Measurements from ENCODE around the gene LGI1.

LGI1 gene

GRCh38 chr10:93722550-93722949 is 35.2 kb upstream of the LGI1 start:
- H3K4me1 ChIP-seq (ENCODE audit: control insufficient read depth in 1 of 2, insufficient read depth in 2 of 2, low read length in 2 of 2): peaks cover 2 to 3% of the 10 kb centered on the region in 2 experiments
- no peak overlapping the region for H2BK5ac ChIP-seq (ENCODE audit: low read depth, low read length, poor library complexity)
- H3K4me2 ChIP-seq (ENCODE audit: low read length): no peak overlapping the region
- no peak overlapping the region for H3K27ac ChIP-seq (ENCODE audit: low read depth, low read length)
- H2BK12ac ChIP-seq (ENCODE audit: low read length): no peak overlapping the region
- no peak overlapping the region for H3K4me3 ChIP-seq (ENCODE audit: low read depth, low read length)
- no peaks in the 10 kb centered on the region for H3K27me3 ChIP-seq (ENCODE audit: insufficient read depth, low read length)
- no peak overlapping the region for H3K18ac ChIP-seq (ENCODE audit: low read length)
- H2BK120ac ChIP-seq (ENCODE audit: insufficient read depth, low read length, poor library complexity): no peak overlapping the region
- no peak for DNase-seq
- no peak overlapping the region for H3K23ac ChIP-seq (ENCODE audit: low read length)
- no peak overlapping the region for H3K14ac ChIP-seq (ENCODE audit: low read length)
- no peaks in the 10 kb centered on the region for H3K36me3 ChIP-seq (ENCODE audit: control insufficient read depth in 1 of 2, insufficient read depth in 2 of 2, low read length in 2 of 2)
- H3K4ac ChIP-seq (ENCODE audit: low read depth, low read length): no peak overlapping the region
- H2AK5ac ChIP-seq (ENCODE audit: low read length): no peak overlapping the region
- H4K91ac ChIP-seq (ENCODE audit: low read depth, low read length): no peak overlapping the region
- no peak overlapping the region for H3K9ac ChIP-seq (ENCODE audit: low read length)
- H4K8ac ChIP-seq (ENCODE audit: low read depth, low read length): no peak overlapping the region
- H3K79me1 ChIP-seq (ENCODE audit: low read length): no peaks in the 10 kb centered on the region
- peaks cover 2% of the 10 kb centered on the region for H3K9me3 ChIP-seq (ENCODE audit: insufficient read depth, low read depth, low read length)
- H4K12ac ChIP-seq (ENCODE audit: low read depth, low read length): no peak overlapping the region
- no peaks in the 10 kb centered on the region for H3K79me2 ChIP-seq (ENCODE audit: control insufficient read depth, insufficient read depth, low read length, poor library complexity)
- no peak overlapping the region for H2AFZ ChIP-seq (ENCODE audit: insufficient read depth, low read length, poor library complexity)

DNA sequence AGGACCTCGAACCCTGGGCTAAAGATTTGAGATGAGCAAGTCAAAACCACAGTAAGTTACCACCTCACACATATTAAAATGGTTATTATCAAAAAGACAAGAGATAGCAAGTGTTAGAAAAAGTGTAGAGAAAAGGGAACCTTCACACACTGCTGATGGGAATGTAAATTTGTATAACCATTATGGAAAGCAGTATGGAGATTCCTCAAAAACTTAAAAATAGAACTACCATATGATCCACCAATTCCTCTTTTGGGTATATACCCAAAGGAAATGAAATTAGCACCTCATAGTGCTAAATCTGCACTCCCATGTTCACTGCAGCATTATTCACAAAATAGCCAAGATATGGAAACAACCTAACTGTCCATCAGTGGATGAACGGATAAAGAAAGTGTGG is 34.6 kb upstream of the LGI1 start:
- no peak overlapping the region for H3K4me2 ChIP-seq (ENCODE audit: low read length)
- no peak overlapping the region for H3K27ac ChIP-seq (ENCODE audit: low read depth, low read length)
- H3K23ac ChIP-seq (ENCODE audit: low read length): no peak overlapping the region
- no peak overlapping the region for H3K9ac ChIP-seq (ENCODE audit: low read length)
- H3K4me3 ChIP-seq (ENCODE audit: low read depth, low read length): no peak overlapping the region
- H3K36me3 ChIP-seq (ENCODE audit: control insufficient read depth in 1 of 2, insufficient read depth in 2 of 2, low read length in 2 of 2): no peaks in the 10 kb centered on the region
- no peak overlapping the region for H4K91ac ChIP-seq (ENCODE audit: low read depth, low read length)
- H3K27me3 ChIP-seq (ENCODE audit: insufficient read depth, low read length): no peaks in the 10 kb centered on the region
- WGBS (ENCODE audit: extremely low coverage, insufficient coverage, insufficient read length): no CpG with 5 or more reads among the region's 2 CpGs
- H3K79me2 ChIP-seq (ENCODE audit: control insufficient read depth, insufficient read depth, low read length, poor library complexity): no peaks in the 10 kb centered on the region
- no peak overlapping the region for H4K12ac ChIP-seq (ENCODE audit: low read depth, low read length)
- H3K14ac ChIP-seq (ENCODE audit: low read length): no peak overlapping the region
- DNase-seq: no peak
- peaks cover 2% of the 10 kb centered on the region for H3K9me3 ChIP-seq (ENCODE audit: insufficient read depth, low read depth, low read length)
- no peak overlapping the region for H3K18ac ChIP-seq (ENCODE audit: low read length)
- peaks cover 2 to 3% of the 10 kb centered on the region in 2 experiments for H3K4me1 ChIP-seq (ENCODE audit: control insufficient read depth in 1 of 2, insufficient read depth in 2 of 2, low read length in 2 of 2)
- H2BK120ac ChIP-seq (ENCODE audit: insufficient read depth, low read length, poor library complexity): no peak overlapping the region
- H2BK12ac ChIP-seq (ENCODE audit: low read length): no peak overlapping the region
- no peak overlapping the region for H3K4ac ChIP-seq (ENCODE audit: low read depth, low read length)
- no peak overlapping the region for H2BK5ac ChIP-seq (ENCODE audit: low read depth, low read length, poor library complexity)
- H3K79me1 ChIP-seq (ENCODE audit: low read length): no peaks in the 10 kb centered on the region
- no peak overlapping the region for H4K8ac ChIP-seq (ENCODE audit: low read depth, low read length)
- no peak overlapping the region for H2AK5ac ChIP-seq (ENCODE audit: low read length)
- H2AFZ ChIP-seq (ENCODE audit: insufficient read depth, low read length, poor library complexity): no peak overlapping the region

DNA sequence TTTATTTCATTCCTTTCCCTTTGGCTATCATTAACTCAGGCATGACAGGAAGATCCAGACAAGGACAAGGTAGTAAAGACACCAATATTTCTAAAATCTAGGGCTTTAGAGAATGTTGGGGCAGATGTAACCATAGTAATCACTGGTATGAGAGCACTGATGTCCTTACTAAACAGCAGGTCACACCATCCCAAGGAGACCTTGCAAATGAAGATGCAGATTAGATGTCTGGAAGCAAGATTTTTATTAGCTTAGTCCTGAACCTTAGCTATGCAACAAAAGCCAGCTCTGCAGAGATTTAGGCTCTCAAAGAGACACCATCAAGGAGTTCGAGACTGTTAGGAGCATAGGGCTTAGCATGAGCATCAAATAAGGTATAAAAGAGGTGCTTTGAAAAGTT is 31.7 kb upstream of the LGI1 start:
- Histone ChIP-seq H2BK5ac (ENCODE audit: low read depth, low read length, poor library complexity) (no peak overlapping the region), H3K4me1 (ENCODE audit: control insufficient read depth in 1 of 2, insufficient read depth in 2 of 2, low read length in 2 of 2) (peaks cover 2 to 3% of the 10 kb centered on the region in 2 experiments), H3K23ac (ENCODE audit: low read length) (no peak overlapping the region), H3K36me3 (ENCODE audit: control insufficient read depth in 1 of 2, insufficient read depth in 2 of 2, low read length in 2 of 2) (no peaks in the 10 kb centered on the region), H3K27me3 (ENCODE audit: insufficient read depth, low read length) (peaks cover 3% of the 10 kb centered on the region), H2AK5ac (ENCODE audit: low read length) (no peak overlapping the region), H3K79me2 (ENCODE audit: control insufficient read depth, insufficient read depth, low read length, poor library complexity) (no peaks in the 10 kb centered on the region), H2AFZ (ENCODE audit: insufficient read depth, low read length, poor library complexity) (no peak overlapping the region), H4K91ac (ENCODE audit: low read depth, low read length) (no peak overlapping the region), H3K27ac (ENCODE audit: low read depth, low read length) (no peak overlapping the region), H3K4me3 (ENCODE audit: low read depth, low read length) (no peak overlapping the region), H3K18ac (ENCODE audit: low read length) (no peak overlapping the region), H3K4me2 (ENCODE audit: low read length) (no peak overlapping the region), H3K4ac (ENCODE audit: low read depth, low read length) (no peak overlapping the region), H2BK12ac (ENCODE audit: low read length) (no peak overlapping the region), H3K9me3 (ENCODE audit: insufficient read depth, low read depth, low read length) (no peaks in the 10 kb centered on the region), H3K79me1 (ENCODE audit: low read length) (no peaks in the 10 kb centered on the region), H4K8ac (ENCODE audit: low read depth, low read length) (no peak overlapping the region), H3K14ac (ENCODE audit: low read length) (no peak overlapping the region), H2BK120ac (ENCODE audit: insufficient read depth, low read length, poor library complexity) (no peak overlapping the region), H3K9ac (ENCODE audit: low read length) (no peak overlapping the region), H4K12ac (ENCODE audit: low read depth, low read length) (no peak overlapping the region)
- no peak for DNase-seq
- no CpG with 5 or more reads among the region's 1 CpG for WGBS (ENCODE audit: extremely low coverage, insufficient coverage, insufficient read length)

DNA sequence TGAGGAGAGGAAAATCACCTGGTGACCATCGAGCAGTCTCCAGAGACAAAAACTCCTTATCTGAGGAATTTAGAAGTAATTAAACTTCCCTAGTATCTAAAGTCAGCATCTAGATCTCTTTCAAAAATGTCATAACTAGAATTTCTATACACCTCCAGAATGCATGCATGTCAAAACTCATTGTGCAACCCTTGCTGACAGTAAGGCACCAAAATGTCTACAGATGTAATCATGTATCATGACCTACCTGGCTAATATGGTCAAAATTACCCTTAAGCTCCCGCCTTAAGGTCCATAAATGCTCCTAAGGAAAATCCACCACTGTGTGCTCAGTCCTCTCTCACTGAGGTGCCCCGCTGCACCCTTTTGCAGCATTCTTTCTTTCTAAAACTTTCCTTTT is 16.4 kb upstream of the LGI1 start:
- H3K4me3 ChIP-seq (ENCODE audit: low read depth, low read length): no peak overlapping the region
- H2AFZ ChIP-seq (ENCODE audit: insufficient read depth, low read length, poor library complexity): no peak overlapping the region
- H3K79me1 ChIP-seq (ENCODE audit: low read length): no peaks in the 10 kb centered on the region
- no peak overlapping the region for H3K23ac ChIP-seq (ENCODE audit: low read length)
- no peaks in the 10 kb centered on the region for H3K36me3 ChIP-seq (ENCODE audit: control insufficient read depth in 1 of 2, insufficient read depth in 2 of 2, low read length in 2 of 2)
- H3K4ac ChIP-seq (ENCODE audit: low read depth, low read length): no peak overlapping the region
- no peaks in the 10 kb centered on the region for H3K27me3 ChIP-seq (ENCODE audit: insufficient read depth, low read length)
- no peak overlapping the region for H3K9ac ChIP-seq (ENCODE audit: low read length)
- peak; percentile 76 to 92 for DNase-seq
- no peak overlapping the region for H2AK5ac ChIP-seq (ENCODE audit: low read length)
- H3K79me2 ChIP-seq (ENCODE audit: control insufficient read depth, insufficient read depth, low read length, poor library complexity): no peaks in the 10 kb centered on the region
- no peak overlapping the region for H3K4me2 ChIP-seq (ENCODE audit: low read length)
- H4K12ac ChIP-seq (ENCODE audit: low read depth, low read length): no peak overlapping the region
- no peak overlapping the region for H3K27ac ChIP-seq (ENCODE audit: low read depth, low read length)
- H3K14ac ChIP-seq (ENCODE audit: low read length): no peak overlapping the region
- no peak overlapping the region for H4K8ac ChIP-seq (ENCODE audit: low read depth, low read length)
- no peaks in the 10 kb centered on the region for H3K9me3 ChIP-seq (ENCODE audit: insufficient read depth, low read depth, low read length)
- peaks cover 0 to under 1% of the 10 kb centered on the region in 2 experiments for H3K4me1 ChIP-seq (ENCODE audit: control insufficient read depth in 1 of 2, insufficient read depth in 2 of 2, low read length in 2 of 2)
- H3K18ac ChIP-seq (ENCODE audit: low read length): no peak overlapping the region
- H4K91ac ChIP-seq (ENCODE audit: low read depth, low read length): no peak overlapping the region
- WGBS (ENCODE audit: extremely low coverage, insufficient coverage, insufficient read length): no CpG with 5 or more reads among the region's 3 CpGs
- no peak overlapping the region for H2BK5ac ChIP-seq (ENCODE audit: low read depth, low read length, poor library complexity)
- H2BK12ac ChIP-seq (ENCODE audit: low read length): no peak overlapping the region
- no peak overlapping the region for H2BK120ac ChIP-seq (ENCODE audit: insufficient read depth, low read length, poor library complexity)

Data from trophoblast cell (in vitro differentiated cells and primary cell).